HepG2 (cell line): ENCODE results near the gene CASKIN1. TPM values are rescaled to one million over a fixed set of nuclear protein-coding genes. Genes with fewer than 3 reads are reported as not detected.

Source experiments
- CBFB ChIP-seq: sonication (generic); formaldehyde crosslinking; IDR thresholded peaks from 2 replicates; pipeline ENCODE4 v1.4.0; 2020; ENCODE audit warnings: missing genetic modification reagents
- CC2D1A ChIP-seq: sonication (generic); formaldehyde crosslinking; IDR thresholded peaks from 2 replicates; pipeline ENCODE4 v1.8.1; 2023; ENCODE audit warnings: mild to moderate bottlenecking, missing genetic modification reagents
- DNMT1 ChIP-seq: sonication (generic); formaldehyde crosslinking; IDR thresholded peaks from 2 replicates; pipeline ENCODE4 v1.5.1; 2020; ENCODE audit warnings: mild to moderate bottlenecking, missing genetic modification reagents
- ESRRA ChIP-seq: sonication (generic); formaldehyde crosslinking; IDR thresholded peaks from 2 replicates; pipeline ENCODE4 v1.5.1; 2020; ENCODE audit warnings: mild to moderate bottlenecking, low read depth, missing genetic modification reagents
- KLF9 ChIP-seq: IDR thresholded peaks from 2 replicates; pipeline ENCODE4 v1.6.1; 2016; ENCODE audit warnings: low read depth
- MTA1 ChIP-seq: sonication (generic); formaldehyde crosslinking; IDR thresholded peaks from 2 replicates; pipeline ENCODE4 v1.4.0; 2020; ENCODE audit warnings: missing genetic modification reagents, mild to moderate bottlenecking, borderline replicate concordance
- MTF2 ChIP-seq: sonication (generic); formaldehyde crosslinking; IDR thresholded peaks from 2 replicates; pipeline ENCODE4 v1.5.0; 2020; ENCODE audit warnings: missing genetic modification reagents, borderline replicate concordance
- NFYB ChIP-seq: sonication (generic); formaldehyde crosslinking; IDR thresholded peaks from 2 replicates; pipeline ENCODE4 v1.4.0; 2020; ENCODE audit warnings: missing genetic modification reagents
- PHF8 ChIP-seq: sonication (generic); formaldehyde crosslinking; IDR thresholded peaks from 2 replicates; pipeline ENCODE4 v1.5.0; 2020; ENCODE audit warnings: missing genetic modification reagents
- PLRG1 ChIP-seq: fragments of 450-650 bp; conservative IDR thresholded peaks from 2 replicates; pipeline ENCODE4 v1.6.1; 2016
- POLR2AphosphoS2 ChIP-seq: IDR thresholded peaks from 2 replicates; pipeline ENCODE4 v1.6.1; 2011; ENCODE audit warnings: low read depth, low read length, improper control_type of control experiment
- RFX5 ChIP-seq: IDR thresholded peaks from 2 replicates; pipeline ENCODE4 v1.6.1; 2011; ENCODE audit warnings: low read depth, low read length, improper control_type of control experiment
- TBX3 ChIP-seq: fragments of 450-650 bp; IDR thresholded peaks from 2 replicates; pipeline ENCODE4 v1.6.1; 2017; ENCODE audit warnings: antibody characterized with exemption, mild to moderate bottlenecking, inconsistent platforms, borderline replicate concordance
- ZNF17 ChIP-seq: sonication (generic); formaldehyde crosslinking; IDR thresholded peaks from 2 replicates; pipeline ENCODE4 v1.5.0; 2020; ENCODE audit warnings: mild to moderate bottlenecking, missing genetic modification reagents
- ZNF235 ChIP-seq: sonication (generic); formaldehyde crosslinking; IDR thresholded peaks from 2 replicates; pipeline ENCODE4 v1.8.1; 2023; ENCODE audit warnings: mild to moderate bottlenecking, missing genetic modification reagents, borderline replicate concordance
- ZNF260 ChIP-seq: sonication (generic); formaldehyde crosslinking; IDR thresholded peaks from 2 replicates; pipeline ENCODE4 v1.4.0; 2020; ENCODE audit warnings: missing genetic modification reagents, low read depth, mild to moderate bottlenecking, borderline replicate concordance
- polyA plus RNA-seq, 8 experiments: library from polyadenylated mRNA; depleted of rRNA in 3 of 8; stranded (reverse) in 7 of 8; unstranded in 1 of 8; fragments of >200 nt; fragmentation: Illumina TruSeq in 4 of 8; extraction: Trizol in 4 of 8; gene quantifications; 2 replicates each; pipeline versions ENCODE4 v1.2.1 to v1.2.3, GENCODE V29; 2011 to 2016; ENCODE audit warnings: low read depth in 4 of 8, missing spikeins in 1 of 8, mixed read lengths in 1 of 8; ENCODE audit not compliant: insufficient read depth in 1 of 8
- total RNA-seq, 5 experiments: library from RNA; depleted of rRNA; stranded (reverse); fragments of >200 nt; fragmentation: Illumina TruSeq; extraction: Trizol; gene quantifications; 2 replicates each; pipeline ENCODE4 v1.2.3, GENCODE V29; 2016; ENCODE audit warnings: low read depth in 1 of 5
- TF ChIP-seq, protein P1 (sequence below): sonication (generic); formaldehyde crosslinking; IDR thresholded peaks from 2 replicates; pipeline ENCODE4 v1.9.0; 2021; ENCODE audit warnings: missing genetic modification reagents, borderline replicate concordance
- TF ChIP-seq, protein P2 (sequence below): sonication (generic); formaldehyde crosslinking; IDR thresholded peaks from 2 replicates; pipeline ENCODE4 v1.4.0; 2020; ENCODE audit warnings: missing genetic modification reagents
- TF ChIP-seq, protein P3 (sequence below): sonication (generic); formaldehyde crosslinking; IDR thresholded peaks from 2 replicates; pipeline ENCODE4 v1.5.1; 2020; ENCODE audit warnings: mild to moderate bottlenecking, missing genetic modification reagents, borderline replicate concordance
- TF ChIP-seq, protein P4 (sequence below): sonication (generic); formaldehyde crosslinking; conservative IDR thresholded peaks from 2 replicates; pipeline ENCODE4 v1.4.0; 2020; ENCODE audit warnings: mild to moderate bottlenecking, missing genetic modification reagents, moderate library complexity

The CASKIN1 gene
- total and polyA plus RNA-seq, 2 of the 13 experiments (the other 11 are each of a cell fraction or from before 2014, with no cell fraction given), result 1.2 to 2.2 TPM

DNA sequence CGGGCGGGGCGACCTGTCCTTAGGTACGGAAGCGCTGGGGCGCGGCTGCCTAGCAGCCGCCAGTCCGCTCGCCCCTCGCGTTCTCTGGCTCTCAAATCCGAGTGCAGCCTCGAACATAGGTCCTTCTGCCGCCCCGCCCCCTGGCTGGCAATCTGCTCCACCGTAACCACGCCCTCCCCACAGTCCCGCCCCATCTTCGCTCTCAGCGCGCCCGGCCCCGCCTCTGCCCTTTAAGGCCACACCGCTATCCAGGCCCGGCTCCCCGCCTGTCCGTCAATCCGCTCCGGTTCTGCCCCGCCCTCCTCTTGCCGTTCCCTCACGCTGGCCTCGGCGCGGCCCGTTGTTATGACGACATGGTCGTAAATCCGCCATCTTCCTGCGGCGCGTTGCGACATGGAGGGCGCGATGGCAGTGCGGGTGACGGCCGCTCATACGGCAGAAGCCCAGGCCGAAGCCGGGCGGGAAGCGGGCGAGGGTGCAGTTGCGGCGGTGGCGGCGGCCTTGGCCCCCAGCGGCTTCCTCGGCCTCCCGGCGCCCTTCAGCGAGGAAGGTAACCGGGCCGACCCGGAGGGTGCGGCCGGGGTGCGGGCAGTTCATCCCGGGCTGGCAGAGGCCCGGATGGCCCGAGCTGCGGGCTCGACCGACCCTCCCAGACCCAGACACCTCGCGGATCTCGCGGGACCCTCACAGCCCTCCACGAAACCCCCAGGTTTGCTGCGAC lies 27.0 kb upstream of the CASKIN1 start, which contains the start of gene E4F1 (continued):
- peak; percentile 19; the same call in 1 of the 2 replicates for TF ChIP-seq TBX3
- TF ChIP-seq DNMT1 (CRISPR knock-in tag), result no peak; the same call in 1 of the 2 replicates
- TF ChIP-seq, protein P1, sequence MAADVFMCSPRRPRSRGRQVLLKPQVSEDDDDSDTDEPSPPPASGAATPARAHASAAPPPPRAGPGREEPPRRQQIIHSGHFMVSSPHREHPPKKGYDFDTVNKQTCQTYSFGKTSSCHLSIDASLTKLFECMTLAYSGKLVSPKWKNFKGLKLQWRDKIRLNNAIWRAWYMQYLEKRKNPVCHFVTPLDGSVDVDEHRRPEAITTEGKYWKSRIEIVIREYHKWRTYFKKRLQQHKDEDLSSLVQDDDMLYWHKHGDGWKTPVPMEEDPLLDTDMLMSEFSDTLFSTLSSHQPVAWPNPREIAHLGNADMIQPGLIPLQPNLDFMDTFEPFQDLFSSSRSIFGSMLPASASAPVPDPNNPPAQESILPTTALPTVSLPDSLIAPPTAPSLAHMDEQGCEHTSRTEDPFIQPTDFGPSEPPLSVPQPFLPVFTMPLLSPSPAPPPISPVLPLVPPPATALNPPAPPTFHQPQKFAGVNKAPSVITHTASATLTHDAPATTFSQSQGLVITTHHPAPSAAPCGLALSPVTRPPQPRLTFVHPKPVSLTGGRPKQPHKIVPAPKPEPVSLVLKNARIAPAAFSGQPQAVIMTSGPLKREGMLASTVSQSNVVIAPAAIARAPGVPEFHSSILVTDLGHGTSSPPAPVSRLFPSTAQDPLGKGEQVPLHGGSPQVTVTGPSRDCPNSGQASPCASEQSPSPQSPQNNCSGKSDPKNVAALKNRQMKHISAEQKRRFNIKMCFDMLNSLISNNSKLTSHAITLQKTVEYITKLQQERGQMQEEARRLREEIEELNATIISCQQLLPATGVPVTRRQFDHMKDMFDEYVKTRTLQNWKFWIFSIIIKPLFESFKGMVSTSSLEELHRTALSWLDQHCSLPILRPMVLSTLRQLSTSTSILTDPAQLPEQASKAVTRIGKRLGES, result 0 out of 2 replicates have a peak, but pooled peaks have one; percentile 26
- no peak for TF ChIP-seq PLRG1
- TF ChIP-seq ESRRA (CRISPR knock-in tag), result peak; percentile 73; the same call in 1 of the 2 replicates
- peak; percentile 97 for TF ChIP-seq PHF8 (CRISPR knock-in tag)
- TF ChIP-seq ZNF260 (CRISPR knock-in tag), result no peak
- TF ChIP-seq NFYB (CRISPR knock-in tag), result peak; percentile 11; the same call in 1 of the 2 replicates
- no peak for TF ChIP-seq POLR2AphosphoS2
- no peak; the same call in 1 of the 2 replicates for TF ChIP-seq ZNF235 (CRISPR knock-in tag)
- TF ChIP-seq, protein P2, sequence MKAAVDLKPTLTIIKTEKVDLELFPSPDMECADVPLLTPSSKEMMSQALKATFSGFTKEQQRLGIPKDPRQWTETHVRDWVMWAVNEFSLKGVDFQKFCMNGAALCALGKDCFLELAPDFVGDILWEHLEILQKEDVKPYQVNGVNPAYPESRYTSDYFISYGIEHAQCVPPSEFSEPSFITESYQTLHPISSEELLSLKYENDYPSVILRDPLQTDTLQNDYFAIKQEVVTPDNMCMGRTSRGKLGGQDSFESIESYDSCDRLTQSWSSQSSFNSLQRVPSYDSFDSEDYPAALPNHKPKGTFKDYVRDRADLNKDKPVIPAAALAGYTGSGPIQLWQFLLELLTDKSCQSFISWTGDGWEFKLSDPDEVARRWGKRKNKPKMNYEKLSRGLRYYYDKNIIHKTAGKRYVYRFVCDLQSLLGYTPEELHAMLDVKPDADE (CRISPR knock-in tag), result no peak
- TF ChIP-seq KLF9 (CRISPR knock-in tag), result no peak; the same call in 1 of the 2 replicates
- TF ChIP-seq CBFB, result no peak; the same call in none of the 2 replicates
- TF ChIP-seq ZNF17, result no peak
- TF ChIP-seq RFX5, result peak; percentile 18; the same call in 1 of the 2 replicates
- TF ChIP-seq MTF2, result peak; percentile 38; the same call in 1 of the 2 replicates
- no peak for TF ChIP-seq CC2D1A
- TF ChIP-seq, protein P3, sequence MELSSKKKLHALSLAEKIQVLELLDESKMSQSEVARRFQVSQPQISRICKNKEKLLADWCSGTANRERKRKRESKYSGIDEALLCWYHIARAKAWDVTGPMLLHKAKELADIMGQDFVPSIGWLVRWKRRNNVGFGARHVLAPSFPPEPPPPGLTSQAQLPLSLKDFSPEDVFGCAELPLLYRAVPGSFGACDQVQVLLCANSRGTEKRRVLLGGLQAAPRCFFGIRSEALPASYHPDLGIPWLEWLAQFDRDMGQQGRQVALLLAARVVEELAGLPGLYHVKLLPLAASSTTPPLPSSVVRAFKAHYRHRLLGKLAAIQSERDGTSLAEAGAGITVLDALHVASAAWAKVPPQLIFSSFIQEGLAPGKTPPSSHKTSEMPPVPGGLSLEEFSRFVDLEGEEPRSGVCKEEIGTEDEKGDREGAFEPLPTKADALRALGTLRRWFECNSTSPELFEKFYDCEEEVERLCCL (CRISPR knock-in tag), result no peak
- TF ChIP-seq, protein P4, sequence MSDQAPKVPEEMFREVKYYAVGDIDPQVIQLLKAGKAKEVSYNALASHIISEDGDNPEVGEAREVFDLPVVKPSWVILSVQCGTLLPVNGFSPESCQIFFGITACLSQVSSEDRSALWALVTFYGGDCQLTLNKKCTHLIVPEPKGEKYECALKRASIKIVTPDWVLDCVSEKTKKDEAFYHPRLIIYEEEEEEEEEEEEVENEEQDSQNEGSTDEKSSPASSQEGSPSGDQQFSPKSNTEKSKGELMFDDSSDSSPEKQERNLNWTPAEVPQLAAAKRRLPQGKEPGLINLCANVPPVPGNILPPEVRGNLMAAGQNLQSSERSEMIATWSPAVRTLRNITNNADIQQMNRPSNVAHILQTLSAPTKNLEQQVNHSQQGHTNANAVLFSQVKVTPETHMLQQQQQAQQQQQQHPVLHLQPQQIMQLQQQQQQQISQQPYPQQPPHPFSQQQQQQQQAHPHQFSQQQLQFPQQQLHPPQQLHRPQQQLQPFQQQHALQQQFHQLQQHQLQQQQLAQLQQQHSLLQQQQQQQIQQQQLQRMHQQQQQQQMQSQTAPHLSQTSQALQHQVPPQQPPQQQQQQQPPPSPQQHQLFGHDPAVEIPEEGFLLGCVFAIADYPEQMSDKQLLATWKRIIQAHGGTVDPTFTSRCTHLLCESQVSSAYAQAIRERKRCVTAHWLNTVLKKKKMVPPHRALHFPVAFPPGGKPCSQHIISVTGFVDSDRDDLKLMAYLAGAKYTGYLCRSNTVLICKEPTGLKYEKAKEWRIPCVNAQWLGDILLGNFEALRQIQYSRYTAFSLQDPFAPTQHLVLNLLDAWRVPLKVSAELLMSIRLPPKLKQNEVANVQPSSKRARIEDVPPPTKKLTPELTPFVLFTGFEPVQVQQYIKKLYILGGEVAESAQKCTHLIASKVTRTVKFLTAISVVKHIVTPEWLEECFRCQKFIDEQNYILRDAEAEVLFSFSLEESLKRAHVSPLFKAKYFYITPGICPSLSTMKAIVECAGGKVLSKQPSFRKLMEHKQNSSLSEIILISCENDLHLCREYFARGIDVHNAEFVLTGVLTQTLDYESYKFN (CRISPR knock-in tag), result peak; percentile 72; the same call in 1 of the 2 replicates
- peak; percentile 92; the same call in 1 of the 2 replicates for TF ChIP-seq MTA1 (CRISPR knock-in tag)
